ENCODE measurements around the gene ZKSCAN8. TPM values are rescaled to one million over a fixed set of nuclear protein-coding genes. Genes with fewer than 3 reads are reported as not detected.

The ZKSCAN8 gene
- total RNA-seq, 2 donors from 2014 or later, result 7.6 to 12.2 TPM

DNA sequence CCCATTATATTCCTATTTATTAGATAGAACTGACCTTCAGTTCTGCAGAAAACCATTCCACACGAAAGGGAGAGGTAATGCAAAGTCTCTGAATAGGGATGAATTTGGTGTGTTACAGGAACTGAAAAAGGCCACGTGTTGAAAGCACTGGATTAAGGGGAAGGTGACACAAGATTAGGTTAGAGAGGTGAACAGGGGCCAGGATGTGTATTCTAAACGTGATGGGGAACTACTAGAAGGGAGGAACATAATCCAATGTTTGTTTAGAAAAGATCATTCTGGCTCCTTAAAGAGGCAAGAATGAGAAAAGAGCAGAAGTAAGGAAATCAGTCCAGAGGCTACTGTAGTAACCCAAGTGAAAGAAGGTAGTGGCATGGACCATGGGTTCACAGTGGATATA is 6.3 kb upstream of the ZKSCAN8 start:
- Histone ChIP-seq H3K4me1 (peaks cover 5% of the 10 kb centered on the region), H3K27ac (no peak overlapping the region), H3K9ac (ENCODE audit: low read depth in 2 of 2, low read length in 2 of 2) (no peak overlapping the region), H3K9me3 (no peaks in the 10 kb centered on the region), H3K27me3 (no peaks in the 10 kb centered on the region), H3K36me3 (no peaks in the 10 kb centered on the region), H3K4me3 (no peak overlapping the region)
- intact Hi-C loops (cut with DNase I), result loop anchor here (5.0 to 10.0 kb wide), 3 partner anchors 53 to 222 kb away; partner anchors contain the start of genes NKAPL, ZKSCAN4 and ZNF165
- TF ChIP-seq, protein P1, sequence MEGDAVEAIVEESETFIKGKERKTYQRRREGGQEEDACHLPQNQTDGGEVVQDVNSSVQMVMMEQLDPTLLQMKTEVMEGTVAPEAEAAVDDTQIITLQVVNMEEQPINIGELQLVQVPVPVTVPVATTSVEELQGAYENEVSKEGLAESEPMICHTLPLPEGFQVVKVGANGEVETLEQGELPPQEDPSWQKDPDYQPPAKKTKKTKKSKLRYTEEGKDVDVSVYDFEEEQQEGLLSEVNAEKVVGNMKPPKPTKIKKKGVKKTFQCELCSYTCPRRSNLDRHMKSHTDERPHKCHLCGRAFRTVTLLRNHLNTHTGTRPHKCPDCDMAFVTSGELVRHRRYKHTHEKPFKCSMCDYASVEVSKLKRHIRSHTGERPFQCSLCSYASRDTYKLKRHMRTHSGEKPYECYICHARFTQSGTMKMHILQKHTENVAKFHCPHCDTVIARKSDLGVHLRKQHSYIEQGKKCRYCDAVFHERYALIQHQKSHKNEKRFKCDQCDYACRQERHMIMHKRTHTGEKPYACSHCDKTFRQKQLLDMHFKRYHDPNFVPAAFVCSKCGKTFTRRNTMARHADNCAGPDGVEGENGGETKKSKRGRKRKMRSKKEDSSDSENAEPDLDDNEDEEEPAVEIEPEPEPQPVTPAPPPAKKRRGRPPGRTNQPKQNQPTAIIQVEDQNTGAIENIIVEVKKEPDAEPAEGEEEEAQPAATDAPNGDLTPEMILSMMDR (IDR thresholded peaks at IDR 0.05), result no peak
- DNase-seq, result no peak

DNA sequence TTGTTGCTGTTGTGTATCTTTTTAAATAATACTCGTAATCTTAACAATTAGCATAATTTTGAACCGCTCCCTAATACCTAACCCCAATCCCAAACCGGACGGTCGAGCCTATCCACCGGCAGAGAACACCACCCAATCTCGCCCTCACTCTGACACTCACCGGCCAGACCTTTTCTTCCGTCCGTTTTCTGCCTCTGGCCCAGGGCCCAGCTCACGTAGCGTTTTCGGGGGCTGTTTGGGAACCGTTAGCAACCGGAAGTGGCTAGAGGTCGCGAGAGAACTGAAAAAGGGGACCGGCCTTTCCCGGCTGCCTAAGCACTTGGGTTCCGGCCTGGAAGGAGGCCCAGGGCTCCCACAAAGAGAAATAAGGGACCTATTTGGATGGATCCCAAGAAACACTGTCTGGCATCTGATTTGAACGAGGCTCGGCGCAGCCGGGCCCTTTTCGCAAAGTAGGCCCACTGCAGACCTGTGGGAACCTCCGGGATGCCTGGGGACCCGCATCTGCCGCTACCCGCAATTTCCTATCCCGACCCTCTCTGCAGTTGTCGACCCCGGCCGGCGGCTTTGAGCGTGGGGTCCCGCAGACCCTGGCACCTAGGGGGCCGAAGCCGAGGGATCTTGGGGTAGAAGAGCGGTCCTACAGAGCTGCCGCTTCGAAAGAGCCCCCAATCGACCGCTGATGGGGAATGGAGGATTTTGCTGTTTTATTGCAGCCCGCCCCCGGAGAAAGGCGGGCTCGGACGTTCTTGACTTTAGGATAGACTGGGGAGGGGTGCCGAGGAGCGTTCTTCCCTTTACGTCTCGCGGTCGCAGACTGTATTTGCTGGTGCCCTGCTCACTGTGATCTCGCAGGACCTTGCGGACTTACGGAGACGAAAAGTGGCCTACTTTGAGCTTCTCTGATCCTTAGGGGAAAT is 4.8 kb upstream of the ZKSCAN8 start:
- peak overlapping the region; percentile 91 for H3K4me3 ChIP-seq
- H3K9ac ChIP-seq (ENCODE audit: low read depth in 2 of 2, low read length in 2 of 2), result peak overlapping the region; percentile 70 to 75
- intact Hi-C loops (cut with DNase I), result loop anchor here (5.0 to 10.0 kb wide), 3 partner anchors 55 to 220 kb away; partner anchors contain the start of genes NKAPL, ZKSCAN4 and ZNF165
- H3K27me3 ChIP-seq, result no peaks in the 10 kb centered on the region
- DNase-seq, result peak; percentile 85
- H3K27ac ChIP-seq, result peak overlapping the region; percentile 81
- no peaks in the 10 kb centered on the region for H3K36me3 ChIP-seq
- peaks cover 5% of the 10 kb centered on the region for H3K4me1 ChIP-seq
- TF ChIP-seq, protein P1 (IDR thresholded peaks at IDR 0.05), result no peak
- H3K9me3 ChIP-seq, result no peaks in the 10 kb centered on the region

DNA sequence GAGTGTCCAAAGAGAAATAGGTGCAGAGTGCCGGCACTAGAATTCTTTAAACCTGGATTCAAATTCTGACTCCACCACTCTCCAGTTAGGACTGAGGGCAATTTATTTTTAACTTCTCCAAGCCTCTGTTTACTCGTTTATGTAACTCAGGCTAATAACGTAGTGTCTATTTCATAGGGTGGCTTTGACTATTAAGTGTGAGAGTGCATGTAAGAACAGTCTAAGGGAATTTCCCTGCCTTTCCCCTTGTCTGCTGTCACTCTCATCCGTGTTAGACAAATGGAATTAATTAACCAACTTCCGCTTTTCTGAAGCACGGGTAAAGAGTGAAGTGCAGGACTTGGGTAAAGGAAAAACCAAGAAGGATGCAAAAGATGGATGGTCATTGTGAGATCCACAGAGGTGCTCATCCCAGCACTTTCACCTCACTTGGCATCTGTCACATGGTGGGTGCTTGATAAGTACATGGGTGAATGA is 4.1 kb upstream of the ZKSCAN8 start:
- TF ChIP-seq, protein P1 (IDR thresholded peaks at IDR 0.05), result no peak
- intact Hi-C loops (cut with DNase I), result loop anchor here (5.0 to 10.0 kb wide), 3 partner anchors 55 to 220 kb away; partner anchors contain the start of genes NKAPL, ZKSCAN4 and ZNF165
- Histone ChIP-seq H3K27ac (peak overlapping the region; percentile 81), H3K4me1 (peaks cover 5% of the 10 kb centered on the region), H3K9me3 (no peaks in the 10 kb centered on the region), H3K36me3 (no peaks in the 10 kb centered on the region), H3K9ac (ENCODE audit: low read depth in 2 of 2, low read length in 2 of 2) (peak overlapping the region; percentile 70 to 75), H3K4me3 (peak overlapping the region; percentile 91), H3K27me3 (no peaks in the 10 kb centered on the region)
- DNase-seq, result no peak

DNA sequence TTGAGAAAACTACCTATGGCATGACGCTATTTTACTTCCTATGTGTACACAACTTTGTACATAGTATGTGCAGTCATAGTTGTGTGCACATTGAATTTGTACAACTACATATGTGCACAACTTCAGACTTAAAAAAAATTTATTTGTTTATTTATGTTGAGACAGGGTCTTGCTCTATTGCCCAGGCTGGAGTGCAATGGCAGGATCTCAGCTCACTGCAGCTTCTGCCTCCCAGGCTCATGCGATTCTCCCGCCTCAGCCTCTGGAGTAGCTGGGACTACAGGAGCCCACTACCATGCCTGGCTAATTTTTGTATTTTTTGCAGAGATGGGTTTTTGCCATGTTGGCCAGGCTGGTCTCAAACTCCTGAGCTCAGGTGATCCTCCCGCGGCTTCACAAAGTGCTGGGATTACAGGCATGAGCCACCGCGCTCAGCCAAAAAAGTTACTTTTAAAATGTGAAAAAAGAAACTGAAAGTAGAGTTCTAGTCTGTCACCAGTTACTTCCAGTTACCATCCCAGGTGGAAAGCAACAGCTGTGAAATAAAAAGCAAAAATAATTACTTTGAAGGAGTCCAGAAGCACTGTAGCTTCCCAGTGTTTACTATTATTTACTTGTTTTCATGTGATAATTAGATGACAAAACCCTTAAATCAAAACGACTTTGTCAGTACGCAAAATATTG is 1.7 kb upstream of the ZKSCAN8 start:
- Histone ChIP-seq H3K27ac (no peak overlapping the region), H3K4me1 (peaks cover 5% of the 10 kb centered on the region), H3K9me3 (no peaks in the 10 kb centered on the region), H3K4me3 (no peak overlapping the region), H3K36me3 (no peaks in the 10 kb centered on the region), H3K27me3 (no peaks in the 10 kb centered on the region), H3K9ac (ENCODE audit: low read depth in 2 of 2, low read length in 2 of 2) (no peak overlapping the region)
- TF ChIP-seq, protein P1 (IDR thresholded peaks at IDR 0.05), result no peak
- no peak for DNase-seq
- intact Hi-C loops (cut with DNase I), result loop anchor here (5.0 to 10.0 kb wide), 3 partner anchors 58 to 217 kb away; partner anchors contain the start of genes NKAPL, ZKSCAN4 and ZNF165

GRCh38 chr6:28140616-28141015 is 1.1 kb upstream of the ZKSCAN8 start:
- H3K4me3 ChIP-seq, result no peak overlapping the region
- H3K27me3 ChIP-seq, result no peaks in the 10 kb centered on the region
- H3K36me3 ChIP-seq, result no peaks in the 10 kb centered on the region
- no peak for DNase-seq
- TF ChIP-seq, protein P1 (IDR thresholded peaks at IDR 0.05), result no peak
- no peaks in the 10 kb centered on the region for H3K9me3 ChIP-seq
- H3K27ac ChIP-seq, result no peak overlapping the region
- no peak overlapping the region for H3K9ac ChIP-seq (ENCODE audit: low read depth in 2 of 2, low read length in 2 of 2)
- peaks cover 5% of the 10 kb centered on the region for H3K4me1 ChIP-seq
- intact Hi-C loops (cut with DNase I), result no loop called here

All from colonic mucosa (tissue), 4 donors.